ENCODE results near the gene RAPGEF4. TPM values are rescaled to one million over a fixed set of nuclear protein-coding genes. Genes with fewer than 3 reads are reported as not detected.

RAPGEF4 gene
- total and polyA plus RNA-seq, 2 of the 8 experiments (the other 6 are each of a cell fraction or from before 2014, with no cell fraction given): 1.2 to 2.6 TPM

DNA sequence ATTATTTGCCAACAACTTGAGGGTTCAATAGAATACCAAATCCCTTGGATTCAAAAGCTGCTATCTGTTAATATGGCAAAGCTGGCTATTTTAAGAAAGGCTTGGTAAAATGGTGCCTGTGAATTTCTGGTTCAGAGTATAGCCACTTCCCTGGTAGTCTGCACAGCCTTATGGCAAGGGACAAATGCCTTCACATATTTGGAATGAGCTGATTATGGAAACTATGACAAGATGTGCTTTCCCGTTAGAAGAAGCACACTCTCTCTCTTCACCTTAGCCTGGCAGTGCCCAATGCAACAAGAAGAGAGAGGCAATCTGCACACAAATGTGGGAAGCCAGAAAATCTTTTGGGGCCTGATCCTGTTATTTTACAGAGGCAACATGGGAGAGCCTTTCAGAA lies 292.5 kb downstream of the RAPGEF4 start (continued):
- no peak for TF ChIP-seq RNF2 (IDR thresholded peaks at IDR 0.05; ENCODE audit: borderline replicate concordance, low read depth, low read length, missing control alignments, poor library complexity, severe bottlenecking)
- no peak for TF ChIP-seq BACH1 (IDR thresholded peaks at IDR 0.05; ENCODE audit: low read length)
- no peak for TF ChIP-seq SIX5 (IDR thresholded peaks at IDR 0.05; ENCODE audit: low read depth, low read length)
- TF ChIP-seq, protein P1, sequence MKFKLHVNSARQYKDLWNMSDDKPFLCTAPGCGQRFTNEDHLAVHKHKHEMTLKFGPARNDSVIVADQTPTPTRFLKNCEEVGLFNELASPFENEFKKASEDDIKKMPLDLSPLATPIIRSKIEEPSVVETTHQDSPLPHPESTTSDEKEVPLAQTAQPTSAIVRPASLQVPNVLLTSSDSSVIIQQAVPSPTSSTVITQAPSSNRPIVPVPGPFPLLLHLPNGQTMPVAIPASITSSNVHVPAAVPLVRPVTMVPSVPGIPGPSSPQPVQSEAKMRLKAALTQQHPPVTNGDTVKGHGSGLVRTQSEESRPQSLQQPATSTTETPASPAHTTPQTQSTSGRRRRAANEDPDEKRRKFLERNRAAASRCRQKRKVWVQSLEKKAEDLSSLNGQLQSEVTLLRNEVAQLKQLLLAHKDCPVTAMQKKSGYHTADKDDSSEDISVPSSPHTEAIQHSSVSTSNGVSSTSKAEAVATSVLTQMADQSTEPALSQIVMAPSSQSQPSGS (IDR thresholded peaks at IDR 0.05; ENCODE audit: low read length): no peak

Measured in H1 (cell line).